COLO668 (cell line): ENCODE measurements around the gene TWSG1.
"Not testable (repeated sequence)": the region's sequence is repeated elsewhere in the genome, so short reads cannot be mapped to it uniquely, and the experiment has no call there.

Experiments used
- DNase-seq: peaks from one replicate; lab custom pipeline; 2025; ENCODE audit not compliant: unreplicated experiment; lab: John Stamatoyannopoulos, UW

TWSG1 gene

GRCh38 chr18:9386879-9387278 is 52.3 kb downstream of the TWSG1 start:
- DNase-seq = no peak

- DNase-seq = no peak
Observed at GRCh38 chr18:9387891-9388290, 53.3 kb downstream of the TWSG1 start.

- no peak for DNase-seq
Observed at GRCh38 chr18:9389706-9390105, 55.1 kb downstream of the TWSG1 start.

GRCh38 chr18:9392726-9393125 is 58.2 kb downstream of the TWSG1 start:
- DNase-seq = no peak

GRCh38 chr18:9394046-9394445 is 59.5 kb downstream of the TWSG1 start:
- DNase-seq = no peak

GRCh38 chr18:9400197-9400596 is 65.6 kb downstream of the TWSG1 start:
- DNase-seq = no peak

GRCh38 chr18:9401176-9401575 is 66.6 kb downstream of the TWSG1 start:
- DNase-seq = no peak

GRCh38 chr18:9402358-9403007 is 67.9 kb downstream of the TWSG1 start:
- DNase-seq = not testable (repeated sequence)

GRCh38 chr18:9403795-9404564 is 69.4 kb downstream of the TWSG1 start:
- DNase-seq = no peak

- DNase-seq = no peak
Observed at GRCh38 chr18:9404565-9405060, 70.0 kb downstream of the TWSG1 start.

- no peak for DNase-seq
Observed at GRCh38 chr18:9405130-9405529, 70.6 kb downstream of the TWSG1 start.

- no peak for DNase-seq
Observed at GRCh38 chr18:9405977-9406376, 71.4 kb downstream of the TWSG1 start.

- DNase-seq = no peak
Observed at GRCh38 chr18:9410515-9410914, 75.9 kb downstream of the TWSG1 start.

- no peak for DNase-seq
Observed at GRCh38 chr18:9413576-9413975, 79.0 kb downstream of the TWSG1 start.

- no peak for DNase-seq
Observed at GRCh38 chr18:9416563-9417072, 82.0 kb downstream of the TWSG1 start.

GRCh38 chr18:9417073-9417851 is 82.7 kb downstream of the TWSG1 start:
- DNase-seq = peak; percentile 28

- no peak for DNase-seq
Observed at GRCh38 chr18:9418047-9418690, 83.6 kb downstream of the TWSG1 start.

- DNase-seq = no peak
Observed at GRCh38 chr18:9419956-9420631, 85.5 kb downstream of the TWSG1 start.

- no peak for DNase-seq
Observed at GRCh38 chr18:9421096-9421900, 86.7 kb downstream of the TWSG1 start.

- no peak for DNase-seq
Observed at GRCh38 chr18:9421901-9422327, 87.3 kb downstream of the TWSG1 start.
